HG03060 (cell line): ENCODE results near the gene FAM163B.

Experiments
- ATAC-seq: cut with Tn5 transposase; IDR thresholded peaks from one replicate; pipeline ENCODE4 v1.9.1; 2021; ENCODE audit warnings: low read depth, moderate number of reproducible peaks; ENCODE audit not compliant: unreplicated experiment

FAM163B gene

DNA sequence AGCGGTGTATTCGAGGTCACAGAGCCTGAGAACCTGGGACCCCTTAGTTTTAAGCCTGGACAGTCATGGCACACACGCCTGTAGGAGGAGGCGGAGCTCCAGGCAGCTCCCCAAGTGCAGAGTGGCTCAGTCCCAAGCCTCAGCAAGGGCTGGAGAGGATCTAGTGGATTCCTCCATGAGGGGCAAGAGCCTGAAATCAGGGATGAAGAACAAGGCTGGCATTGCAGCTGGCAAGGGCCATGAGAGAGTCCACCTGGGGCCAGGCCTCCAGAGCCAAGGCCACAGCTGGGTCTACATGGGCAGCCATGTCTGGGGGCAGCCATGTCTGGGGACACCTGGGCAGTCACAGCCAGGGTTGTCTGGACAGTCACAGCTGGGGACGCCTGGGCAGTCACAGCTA is 52.8 kb downstream of the FAM163B start:
- no peak for ATAC-seq

DNA sequence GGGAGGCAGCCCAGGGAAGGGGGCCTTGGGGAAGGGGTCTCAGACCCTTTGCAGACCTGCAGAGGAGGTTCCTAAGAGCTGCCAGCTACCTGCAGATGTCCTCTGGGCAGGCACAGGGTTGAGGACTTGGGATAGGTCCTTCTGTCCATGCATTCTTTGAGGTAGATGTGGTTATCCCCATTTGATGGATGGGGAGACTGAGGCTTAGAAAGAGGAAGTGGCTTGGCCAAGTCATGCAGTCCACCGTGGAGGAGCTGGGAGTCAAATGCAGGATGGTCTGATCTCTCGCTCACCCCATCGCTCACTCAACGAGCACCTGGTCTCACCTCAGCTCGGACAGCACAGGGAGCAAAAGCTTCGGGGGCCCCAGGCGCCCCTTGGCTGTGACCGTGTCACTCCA is 54.5 kb downstream of the FAM163B start:
- no peak for ATAC-seq

DNA sequence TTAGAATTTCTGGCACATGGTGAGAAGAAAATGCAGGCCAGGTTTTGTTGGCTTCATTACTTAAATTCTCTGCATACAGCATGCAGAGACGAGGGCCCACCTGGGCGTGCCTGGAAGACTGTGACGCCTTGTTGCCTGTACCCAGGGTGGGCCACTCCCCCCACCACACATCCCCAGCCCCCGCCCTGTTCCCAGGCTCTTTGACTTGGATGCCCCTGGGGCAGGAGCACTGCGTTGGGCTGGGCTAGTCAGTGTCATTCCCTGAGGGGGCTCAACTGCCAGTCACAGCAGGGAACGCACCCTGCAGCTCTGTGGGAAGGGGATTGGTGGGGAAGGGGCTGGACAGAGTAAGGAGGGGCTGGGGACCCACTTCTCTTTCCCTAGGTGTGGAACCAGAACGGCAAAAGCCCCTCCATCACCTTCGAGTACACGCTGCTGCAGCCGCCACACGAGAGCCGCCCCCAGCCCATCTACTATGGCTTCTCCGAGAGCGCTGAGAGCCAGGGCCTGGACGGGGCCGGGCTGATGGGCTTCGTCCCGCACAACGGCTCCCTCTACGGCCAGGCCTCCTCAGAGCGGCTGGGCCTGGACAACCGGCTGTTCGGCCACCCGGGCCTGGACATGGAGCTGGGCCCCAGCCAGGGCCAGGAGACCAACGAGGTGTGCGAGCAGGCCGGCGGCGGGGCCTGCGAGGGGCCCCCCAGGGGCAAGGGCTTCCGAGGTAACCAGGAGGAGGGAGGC is 55.0 kb downstream of the FAM163B start:
- ATAC-seq: no peak

DNA sequence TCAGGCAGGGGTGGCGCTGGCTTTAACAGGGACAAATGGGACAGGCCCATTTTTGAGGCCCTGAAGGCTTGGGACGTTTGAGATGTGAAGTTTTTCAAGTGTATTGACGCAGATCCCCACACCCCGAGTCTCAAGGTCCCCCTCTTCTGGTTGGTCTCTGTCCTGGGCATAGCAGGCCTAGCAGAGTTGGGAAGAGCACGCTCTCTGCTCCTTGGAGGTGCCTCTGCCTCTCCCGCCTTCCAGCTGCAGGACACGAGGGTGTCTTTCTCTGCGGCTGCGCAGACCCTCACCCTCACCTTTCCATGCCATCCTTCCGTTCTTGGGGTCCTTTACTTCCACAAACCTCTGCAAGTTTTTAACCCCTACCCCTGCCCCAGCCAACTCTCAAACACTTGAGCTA is 56.1 kb downstream of the FAM163B start:
- no peak for ATAC-seq

DNA sequence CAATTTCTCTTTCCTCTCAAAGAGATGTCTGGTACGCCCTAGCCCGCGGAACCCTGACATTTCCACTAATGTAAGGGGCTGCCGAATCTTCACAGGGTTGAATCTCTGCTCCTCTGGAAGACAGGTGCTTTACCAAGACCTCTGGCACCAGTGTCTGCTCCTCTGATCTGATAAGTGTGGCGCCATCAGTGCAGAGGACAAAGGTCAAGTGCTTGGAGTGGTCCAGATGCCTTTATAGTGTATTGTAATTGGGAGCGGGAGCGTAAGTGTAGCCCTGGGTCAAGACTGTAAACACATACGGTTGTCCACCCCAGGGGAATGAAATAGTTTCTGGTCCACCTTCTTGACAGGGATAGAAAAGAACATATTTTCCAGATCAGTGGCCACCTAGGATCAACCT is 57.0 kb downstream of the FAM163B start:
- no peak for ATAC-seq

DNA sequence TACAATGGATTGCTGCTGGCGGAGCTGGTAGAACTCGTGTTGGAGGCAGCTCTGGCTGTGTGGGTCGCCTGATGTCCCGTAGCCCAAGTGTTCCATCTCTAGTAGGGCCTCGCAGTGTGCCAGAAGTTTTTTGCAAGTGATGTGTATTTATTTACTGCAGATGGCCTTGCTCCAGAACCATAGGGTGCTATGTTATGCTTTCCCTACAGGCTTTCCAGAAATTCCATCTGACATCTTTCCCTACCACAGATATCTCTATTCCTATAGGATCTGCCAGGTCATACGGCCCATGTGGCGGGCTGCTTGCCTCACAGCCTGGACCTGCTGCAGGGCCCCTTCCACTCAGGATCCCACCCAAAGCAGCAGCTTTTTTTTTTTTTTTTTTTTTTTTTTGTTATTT is 57.7 kb downstream of the FAM163B start:
- ATAC-seq: no peak

DNA sequence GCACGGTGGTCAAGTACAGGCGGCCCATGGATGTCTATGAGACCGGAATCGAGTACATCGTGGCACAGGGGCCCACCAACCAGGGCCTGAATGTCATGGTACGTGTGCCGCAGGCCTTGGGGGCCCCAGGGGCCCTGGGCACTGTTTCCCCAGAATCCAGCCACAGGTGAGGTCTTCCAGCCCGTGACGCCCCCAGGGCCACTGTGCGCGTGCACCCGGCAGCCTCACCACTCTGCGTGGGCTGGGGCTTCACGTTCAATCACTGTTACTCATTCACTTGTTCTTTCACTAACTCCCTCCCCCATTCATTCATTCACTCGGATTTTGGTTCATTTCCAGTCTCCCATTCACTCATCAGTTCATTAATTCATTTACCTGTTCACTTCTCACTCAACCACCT is 62.1 kb downstream of the FAM163B start:
- no peak for ATAC-seq

DNA sequence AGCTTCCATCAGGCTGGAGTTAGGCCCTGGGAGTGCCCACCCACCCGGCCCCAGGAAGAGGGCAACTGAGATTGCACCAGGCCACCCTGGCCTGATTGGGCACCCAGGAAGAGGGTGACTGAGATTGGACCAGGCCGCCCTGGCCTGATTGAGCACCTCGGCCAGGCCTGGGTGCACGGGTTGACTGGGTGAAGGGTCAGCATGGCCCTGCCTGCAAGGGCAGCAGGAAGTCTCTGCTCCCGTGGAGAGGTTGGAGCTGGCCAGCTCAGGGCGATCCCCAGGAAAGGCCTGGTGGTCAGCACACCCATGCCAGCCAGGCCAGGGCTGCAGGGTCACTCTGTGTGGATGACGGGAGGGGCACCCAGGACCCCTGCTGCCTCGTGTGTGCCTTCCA is 62.9 kb downstream of the FAM163B start:
- no peak for ATAC-seq

DNA sequence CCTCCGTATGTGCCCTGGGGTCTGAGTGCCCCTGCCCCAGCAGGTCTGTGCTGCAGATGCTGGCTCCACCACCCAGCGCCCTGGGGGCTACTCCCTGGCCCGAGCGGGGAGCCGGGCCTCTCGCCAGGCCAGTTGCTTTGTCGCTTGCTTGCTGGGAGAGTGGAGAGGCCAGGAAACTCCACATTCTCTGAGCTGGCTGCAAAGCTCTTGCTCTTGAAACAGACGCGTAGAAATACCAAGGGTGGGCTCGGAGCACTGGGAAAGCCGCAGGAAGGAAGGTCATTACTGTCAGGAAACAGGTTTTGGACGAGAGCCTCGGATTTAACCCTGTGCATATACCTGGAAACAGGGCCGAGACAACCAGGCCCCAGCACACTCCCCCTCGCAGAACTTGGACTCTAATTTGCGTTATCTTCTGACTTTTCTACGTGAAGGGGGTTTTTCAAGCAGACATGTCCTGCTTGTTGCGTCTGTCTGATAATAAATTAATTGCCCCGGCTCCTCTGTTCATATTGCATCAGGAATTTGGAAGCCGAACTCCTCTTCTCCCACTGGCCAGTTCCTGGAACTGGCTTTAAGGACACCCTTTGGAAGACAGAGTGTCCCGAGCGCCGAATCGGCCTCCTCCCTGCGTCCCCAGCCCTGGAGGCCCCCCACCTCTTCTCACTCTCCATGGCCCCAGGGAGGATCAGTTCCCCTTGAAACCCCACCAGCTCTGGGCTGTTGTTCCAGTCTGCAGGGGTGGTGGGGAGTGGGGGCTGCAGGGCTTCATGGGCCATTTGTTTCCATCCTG is 63.5 kb downstream of the FAM163B start:
- no peak for ATAC-seq

DNA sequence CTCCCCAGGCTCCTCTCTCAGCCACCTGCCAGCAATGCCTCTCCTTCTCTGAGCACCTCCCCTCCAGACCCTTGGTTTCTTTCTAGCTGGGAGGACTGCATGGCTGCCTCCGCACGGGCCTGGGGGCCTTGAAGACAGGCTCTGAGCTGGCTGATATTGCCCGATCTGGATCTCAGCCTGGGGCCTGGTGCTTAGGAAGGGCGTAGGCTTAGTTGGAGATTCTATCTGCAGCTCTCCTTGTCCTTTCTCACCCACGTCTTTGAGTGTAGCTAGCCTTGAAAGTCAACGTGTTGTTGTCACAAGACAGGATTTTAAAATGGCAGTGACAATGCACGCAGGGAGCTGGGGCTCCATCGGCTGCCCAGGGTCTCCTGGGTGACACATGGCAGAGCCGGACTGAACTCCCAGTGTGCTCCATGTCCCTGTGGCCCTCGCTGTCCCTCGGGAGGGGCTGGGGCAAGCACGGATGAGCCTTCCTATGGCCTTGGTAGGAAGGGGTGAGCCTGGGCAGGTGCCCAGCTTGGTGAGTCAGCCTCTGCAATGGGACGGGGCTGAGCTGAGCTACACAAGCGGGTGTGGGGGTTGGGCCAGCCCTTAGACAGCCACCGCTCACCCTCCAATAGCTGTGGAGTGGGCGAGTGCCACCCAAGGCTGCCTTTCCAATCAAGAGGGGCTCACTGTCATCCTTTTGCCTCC is 65.3 kb downstream of the FAM163B start:
- no peak for ATAC-seq

DNA sequence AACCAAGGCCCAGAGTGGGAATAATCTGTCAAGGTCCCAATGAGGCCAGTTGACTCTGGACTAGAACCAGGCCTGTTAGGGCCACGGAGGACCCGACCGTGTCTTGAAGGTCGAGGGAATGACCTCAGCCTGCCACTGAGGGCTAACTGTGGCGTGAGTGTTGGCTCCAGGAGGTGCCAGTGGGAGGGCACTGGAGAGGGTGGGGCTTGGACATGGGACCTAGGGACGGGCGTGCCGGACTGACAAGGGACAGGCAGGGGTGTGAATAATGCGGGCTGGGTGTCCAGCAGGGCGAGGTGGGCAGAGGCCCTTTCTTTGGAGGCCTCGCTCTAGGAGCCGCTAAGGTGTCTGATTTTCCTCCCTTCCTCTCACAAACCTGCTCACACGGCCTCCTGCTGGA is 67.2 kb downstream of the FAM163B start:
- ATAC-seq: no peak

DNA sequence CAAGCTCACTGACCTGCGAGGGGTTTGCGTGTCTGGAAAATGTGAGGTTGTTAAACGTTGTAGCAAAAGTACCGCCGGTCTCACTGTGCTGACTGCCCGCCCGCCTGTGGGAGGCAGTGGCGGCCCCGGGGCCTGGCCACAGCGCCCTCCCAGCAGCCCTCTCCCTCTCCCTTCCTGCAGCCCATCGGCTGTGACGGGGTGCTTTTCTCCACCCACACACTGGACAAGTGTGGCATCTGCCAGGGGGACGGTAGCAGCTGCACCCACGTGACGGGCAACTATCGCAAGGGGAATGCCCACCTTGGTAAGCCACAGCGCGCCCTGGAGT is 68.5 kb downstream of the FAM163B start:
- no peak for ATAC-seq

DNA sequence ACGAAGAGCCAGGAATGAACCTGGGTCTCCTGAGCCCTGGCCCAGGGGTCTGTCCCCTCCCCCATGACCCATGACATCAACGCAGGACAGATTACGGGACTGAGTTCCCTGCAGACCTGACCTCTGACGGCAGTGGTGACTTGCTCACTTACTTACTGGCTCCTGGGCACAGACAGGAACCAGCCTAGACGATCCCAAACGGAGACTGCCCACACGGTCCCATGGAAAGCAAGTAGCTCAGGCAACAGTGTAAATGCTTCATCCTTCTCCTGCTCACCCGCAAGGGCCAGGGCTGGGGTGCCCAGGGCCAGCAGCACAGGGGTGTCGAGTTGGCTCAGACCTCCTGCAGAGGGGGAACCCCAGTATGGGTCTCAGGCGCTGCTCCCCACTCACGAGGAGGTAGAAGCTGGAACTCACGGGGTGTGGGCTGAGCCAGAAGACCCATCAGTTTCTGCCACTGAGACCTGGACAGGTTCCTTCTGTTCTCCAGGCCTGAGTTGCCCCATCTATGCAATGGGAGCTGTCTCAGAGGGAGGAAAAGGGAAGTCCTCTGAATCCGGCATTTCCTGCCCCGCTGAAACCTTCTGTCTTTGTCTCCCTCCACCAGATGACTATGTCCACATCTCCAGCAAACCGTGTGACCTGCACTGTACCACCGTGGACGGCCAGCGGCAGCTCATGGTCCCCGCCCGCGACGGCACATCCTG is 69.0 kb downstream of the FAM163B start:
- no peak for ATAC-seq

DNA sequence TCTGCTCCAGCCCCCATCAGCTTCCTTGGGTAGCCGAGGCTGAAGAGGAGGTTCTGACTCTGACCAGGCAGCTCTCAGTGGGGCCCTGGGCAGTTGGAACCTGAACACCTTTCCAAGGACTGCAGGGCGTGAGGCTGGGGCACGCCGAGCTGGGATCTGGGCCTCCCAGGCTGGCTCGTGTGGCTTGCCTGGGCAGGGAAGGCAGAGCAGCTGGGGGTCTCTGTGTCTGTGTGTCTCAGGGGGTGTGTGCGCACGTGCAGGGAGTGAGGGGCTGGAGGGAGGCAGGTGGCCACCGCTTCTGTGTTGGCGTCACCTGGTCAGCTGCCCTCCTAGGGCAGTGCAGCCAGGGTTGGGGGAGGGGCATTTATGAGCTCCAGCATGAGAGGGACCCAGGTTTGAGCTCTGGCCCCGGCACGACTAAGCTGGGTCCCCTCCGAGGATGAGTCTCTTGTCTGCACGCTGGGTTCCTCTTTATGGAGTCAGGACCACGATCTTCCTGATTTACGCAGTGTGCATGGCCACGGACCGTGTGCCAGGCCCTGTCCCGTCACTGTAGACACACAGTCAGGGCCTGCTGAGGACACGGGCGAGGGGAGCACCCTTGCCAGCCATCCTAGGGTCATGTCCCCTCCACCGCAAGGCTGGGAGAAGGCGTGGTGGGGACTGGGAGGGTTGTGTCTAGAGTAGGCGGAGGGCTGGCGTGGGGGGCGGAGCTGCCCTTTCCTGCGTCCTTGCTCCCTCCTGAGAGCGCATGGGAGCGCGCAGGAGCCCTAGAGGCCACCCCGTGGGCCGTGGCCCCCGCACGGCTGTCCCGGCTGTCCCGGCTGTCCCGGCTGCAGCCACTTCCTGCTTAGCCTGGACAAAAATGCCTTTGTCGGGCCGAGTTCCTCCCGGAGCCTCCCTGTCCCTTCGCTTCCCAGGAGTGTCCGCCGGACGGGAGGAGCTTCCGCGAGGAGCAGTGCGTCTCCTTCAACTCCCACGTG is 70.0 kb downstream of the FAM163B start:
- no peak for ATAC-seq

DNA sequence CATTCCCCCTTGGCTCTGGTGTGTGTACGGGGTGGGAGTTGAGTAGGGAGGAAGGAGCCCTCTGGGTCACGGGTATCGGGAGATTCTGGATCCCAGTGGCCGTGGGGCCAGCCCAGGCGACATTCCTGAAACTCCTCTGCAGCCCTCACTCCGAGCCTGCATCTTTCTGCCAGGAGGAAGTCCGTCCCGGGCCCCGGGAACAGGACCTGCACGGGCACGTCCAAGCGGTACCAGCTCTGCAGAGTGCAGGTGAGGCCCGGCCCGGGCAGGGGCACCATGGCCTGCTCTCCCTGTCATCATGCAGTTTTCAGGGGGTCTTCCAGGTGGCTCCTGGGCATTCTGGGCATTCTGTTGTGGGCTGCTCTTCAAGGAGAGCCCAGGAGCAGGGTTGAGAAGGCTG is 71.0 kb downstream of the FAM163B start:
- no peak for ATAC-seq

DNA sequence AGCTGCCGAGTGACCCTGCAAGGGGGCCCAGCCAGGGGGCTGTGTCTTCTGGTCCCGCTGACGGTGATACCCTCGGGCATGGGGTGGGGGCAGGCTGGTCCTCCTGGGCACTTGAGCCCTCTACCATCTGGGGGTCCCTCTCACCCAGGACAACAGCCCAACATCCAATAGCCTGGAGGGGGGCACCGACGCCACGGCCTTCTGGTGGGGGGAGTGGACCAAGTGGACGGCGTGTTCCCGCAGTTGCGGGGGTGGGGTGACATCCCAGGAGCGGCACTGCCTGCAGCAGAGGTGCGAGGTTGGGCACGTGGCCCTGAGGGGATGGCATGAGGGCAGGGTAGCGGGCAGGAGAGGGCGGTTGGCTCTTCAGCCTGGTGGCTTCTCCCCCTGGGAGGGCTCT is 71.9 kb downstream of the FAM163B start:
- no peak for ATAC-seq

DNA sequence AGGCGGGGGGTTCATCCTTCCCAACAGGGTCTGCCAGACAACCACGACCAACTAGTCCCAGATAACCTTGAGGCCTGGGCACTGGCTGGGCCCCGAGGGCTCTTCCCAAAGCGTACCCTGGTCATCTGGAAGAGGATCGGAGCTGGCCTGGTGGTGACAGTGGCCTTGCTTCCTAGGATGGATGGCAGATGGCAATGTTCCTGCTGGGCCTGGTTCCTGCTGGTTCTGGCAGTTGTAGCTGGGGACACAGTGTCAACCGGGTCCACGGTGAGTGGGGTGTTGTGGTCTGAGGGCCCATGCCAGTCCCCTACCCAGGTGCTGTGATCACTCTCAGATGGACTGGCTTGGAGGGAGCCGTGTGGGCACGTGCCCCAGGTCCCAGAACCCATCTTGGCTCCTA is 72.7 kb downstream of the FAM163B start:
- ATAC-seq: no peak

DNA sequence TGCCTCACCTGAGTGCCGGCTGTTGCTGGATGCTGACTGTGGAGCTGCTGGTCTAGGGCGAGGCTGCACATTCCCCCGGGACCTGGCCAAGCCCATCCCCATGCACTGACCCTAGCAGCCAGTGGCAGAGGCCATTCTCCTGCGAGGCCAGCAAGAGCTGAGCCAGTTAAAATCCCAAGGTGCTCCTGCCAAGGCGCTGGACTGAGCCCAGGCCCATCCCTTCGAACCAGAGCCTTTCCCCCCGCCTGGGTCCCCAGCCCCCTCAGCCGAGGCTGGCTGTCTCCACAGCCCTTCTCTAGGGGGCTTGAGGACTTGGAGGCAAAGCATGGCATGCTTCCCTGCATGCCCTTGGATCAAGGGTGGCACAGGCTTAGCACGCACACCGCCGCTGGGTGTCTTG is 73.1 kb downstream of the FAM163B start:
- ATAC-seq: no peak

DNA sequence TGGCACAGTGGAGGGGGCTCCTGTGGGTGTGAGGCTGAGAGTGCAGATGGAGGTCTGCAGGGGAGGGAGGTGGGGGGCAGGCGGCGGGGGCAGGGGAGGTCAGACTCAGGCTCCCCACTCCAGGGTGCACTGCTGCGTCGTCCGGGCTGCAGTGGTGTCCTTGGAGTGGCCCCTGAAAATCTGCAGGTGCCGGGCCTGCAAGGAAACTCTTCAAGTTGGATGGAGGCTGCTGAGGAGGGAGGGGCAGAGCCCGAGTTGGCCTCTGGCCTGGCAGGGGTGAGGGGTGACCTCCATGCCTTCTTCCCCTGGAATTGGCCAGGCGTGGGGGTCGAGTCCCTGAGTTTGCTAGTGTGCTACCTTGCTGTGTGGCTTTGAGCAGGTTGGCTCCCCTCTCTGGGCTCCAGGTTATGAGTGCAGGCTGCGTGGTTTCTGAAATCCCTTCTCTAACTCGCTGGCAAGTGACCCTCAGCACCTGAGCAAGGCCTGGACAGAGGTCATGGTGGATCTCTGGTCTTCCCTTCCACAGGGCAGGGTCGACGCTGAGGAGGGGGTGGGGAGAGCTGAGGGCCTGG is 73.8 kb downstream of the FAM163B start:
- ATAC-seq: no peak
